HL-60 (cell line): Measurements from ENCODE around the gene GGA2.
A peak's percentile ranks its signal among the peaks of the same experiment; 100 is the strongest.
"Not testable (repeated sequence)": the region's sequence is repeated elsewhere in the genome, so short reads cannot be mapped to it uniquely, and the experiment has no call there.

ENCODE experiments used
- DNase-seq, 2 experiments: peaks; one replicate each; pipeline ENCODE4 v3.0.0-alpha.2; 2010 to 2020; ENCODE audit warnings: low read depth in 1 of 2, low spot score in 1 of 2
- H3K27ac ChIP-seq: fragments of 250-450 bp; sonication (Bioruptor Pico); replicated peaks from 2 replicates; pipeline ENCODE4 v1.5.1; 2020; ENCODE audit warnings: mild to moderate bottlenecking, moderate library complexity
- H3K27me3 ChIP-seq: fragments of 250-450 bp; sonication (Bioruptor Pico); 2 replicates; pipeline ENCODE4 v1.5.1; 2021; ENCODE audit warnings: mild to moderate bottlenecking, moderate library complexity; ENCODE audit not compliant: insufficient read depth, poor library complexity, severe bottlenecking
- H3K4me3 ChIP-seq: replicated peaks from 2 replicates; pipeline ENCODE4 v1.5.1; 2011; ENCODE audit warnings: mild to moderate bottlenecking, control low read depth, low read length; ENCODE audit not compliant: insufficient read depth
- GABPA ChIP-seq: IDR thresholded peaks from 2 replicates; pipeline ENCODE4 v1.6.1; 2012; ENCODE audit warnings: low read depth
- POLR2AphosphoS5 ChIP-seq: IDR thresholded peaks from 2 replicates; pipeline ENCODE4 v1.6.1; 2012; ENCODE audit warnings: low read depth
- SPI1 ChIP-seq: IDR thresholded peaks from 2 replicates; pipeline ENCODE4 v1.6.1; 2012; ENCODE audit warnings: low read depth, mild to moderate bottlenecking, borderline replicate concordance
- TF ChIP-seq, protein P1 (sequence below): IDR thresholded peaks from 2 replicates; pipeline ENCODE4 v1.6.1; 2012; ENCODE audit warnings: low read depth; ENCODE audit not compliant: insufficient replicate concordance
- TF ChIP-seq, protein P2 (sequence below): IDR thresholded peaks from one replicate; pipeline ENCODE4 v1.5.1; 2011; ENCODE audit warnings: low read length, control low read depth, inconsistent platforms; ENCODE audit not compliant: insufficient read depth

GGA2 gene

DNA sequence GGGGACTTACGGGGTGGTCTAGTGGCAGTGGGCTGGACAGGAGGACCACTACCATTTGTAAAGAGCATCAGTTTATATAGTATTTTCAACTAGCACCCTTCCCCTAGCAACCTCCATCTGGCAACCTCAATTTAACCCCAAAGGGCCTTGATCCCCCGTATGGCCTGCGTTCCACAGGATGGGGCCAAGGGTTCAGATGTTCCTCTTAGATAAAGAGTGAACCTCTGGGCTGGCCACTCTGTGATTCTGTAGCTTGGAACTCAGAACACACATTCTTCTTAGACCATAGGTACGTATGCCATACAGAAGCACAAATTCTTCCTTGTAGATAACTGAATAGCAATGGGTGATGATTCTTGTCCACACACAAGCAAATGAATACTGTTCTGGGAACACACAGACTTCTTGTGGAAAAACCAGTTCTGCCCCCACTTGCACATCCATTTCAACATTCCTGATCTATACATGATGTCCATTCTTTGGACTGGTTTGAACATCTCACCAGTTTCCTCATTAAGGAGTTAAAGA, 1.9 kb upstream of the GGA2 start:
- no peak for DNase-seq
- Histone ChIP-seq H3K4me3 (no peak overlapping the region), H3K27me3 (no peaks in the 10 kb centered on the region), H3K27ac (no peak overlapping the region)
- no peak for TF ChIP-seq SPI1
- TF ChIP-seq POLR2AphosphoS5, result no peak

DNA sequence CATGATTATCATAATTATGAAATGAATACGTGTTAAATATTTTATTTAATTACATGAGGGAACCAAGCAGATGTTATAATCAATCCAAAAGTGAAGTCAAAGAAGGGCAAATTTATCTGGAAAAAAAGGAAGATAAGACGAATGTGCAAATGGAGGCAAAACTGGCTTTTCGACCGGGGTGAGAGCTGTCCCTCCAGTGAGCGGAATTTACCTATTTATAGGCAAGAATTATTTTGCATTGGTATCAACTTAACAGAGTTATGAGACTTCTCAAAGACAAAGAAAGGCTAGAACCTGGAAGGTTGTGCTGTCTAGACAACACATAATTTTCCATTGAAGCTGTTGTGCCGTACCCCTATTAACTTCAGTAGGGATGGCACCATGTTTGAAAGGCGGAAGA, 1.4 kb upstream of the GGA2 start:
- Histone ChIP-seq H3K4me3 (no peak overlapping the region), H3K27me3 (no peaks in the 10 kb centered on the region), H3K27ac (no peak overlapping the region)
- DNase-seq, result no peak
- TF ChIP-seq GABPA (no peak), SPI1 (no peak), POLR2AphosphoS5 (no peak)
- TF ChIP-seq, protein P1, sequence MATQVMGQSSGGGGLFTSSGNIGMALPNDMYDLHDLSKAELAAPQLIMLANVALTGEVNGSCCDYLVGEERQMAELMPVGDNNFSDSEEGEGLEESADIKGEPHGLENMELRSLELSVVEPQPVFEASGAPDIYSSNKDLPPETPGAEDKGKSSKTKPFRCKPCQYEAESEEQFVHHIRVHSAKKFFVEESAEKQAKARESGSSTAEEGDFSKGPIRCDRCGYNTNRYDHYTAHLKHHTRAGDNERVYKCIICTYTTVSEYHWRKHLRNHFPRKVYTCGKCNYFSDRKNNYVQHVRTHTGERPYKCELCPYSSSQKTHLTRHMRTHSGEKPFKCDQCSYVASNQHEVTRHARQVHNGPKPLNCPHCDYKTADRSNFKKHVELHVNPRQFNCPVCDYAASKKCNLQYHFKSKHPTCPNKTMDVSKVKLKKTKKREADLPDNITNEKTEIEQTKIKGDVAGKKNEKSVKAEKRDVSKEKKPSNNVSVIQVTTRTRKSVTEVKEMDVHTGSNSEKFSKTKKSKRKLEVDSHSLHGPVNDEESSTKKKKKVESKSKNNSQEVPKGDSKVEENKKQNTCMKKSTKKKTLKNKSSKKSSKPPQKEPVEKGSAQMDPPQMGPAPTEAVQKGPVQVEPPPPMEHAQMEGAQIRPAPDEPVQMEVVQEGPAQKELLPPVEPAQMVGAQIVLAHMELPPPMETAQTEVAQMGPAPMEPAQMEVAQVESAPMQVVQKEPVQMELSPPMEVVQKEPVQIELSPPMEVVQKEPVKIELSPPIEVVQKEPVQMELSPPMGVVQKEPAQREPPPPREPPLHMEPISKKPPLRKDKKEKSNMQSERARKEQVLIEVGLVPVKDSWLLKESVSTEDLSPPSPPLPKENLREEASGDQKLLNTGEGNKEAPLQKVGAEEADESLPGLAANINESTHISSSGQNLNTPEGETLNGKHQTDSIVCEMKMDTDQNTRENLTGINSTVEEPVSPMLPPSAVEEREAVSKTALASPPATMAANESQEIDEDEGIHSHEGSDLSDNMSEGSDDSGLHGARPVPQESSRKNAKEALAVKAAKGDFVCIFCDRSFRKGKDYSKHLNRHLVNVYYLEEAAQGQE, result no peak
- TF ChIP-seq, protein P2, sequence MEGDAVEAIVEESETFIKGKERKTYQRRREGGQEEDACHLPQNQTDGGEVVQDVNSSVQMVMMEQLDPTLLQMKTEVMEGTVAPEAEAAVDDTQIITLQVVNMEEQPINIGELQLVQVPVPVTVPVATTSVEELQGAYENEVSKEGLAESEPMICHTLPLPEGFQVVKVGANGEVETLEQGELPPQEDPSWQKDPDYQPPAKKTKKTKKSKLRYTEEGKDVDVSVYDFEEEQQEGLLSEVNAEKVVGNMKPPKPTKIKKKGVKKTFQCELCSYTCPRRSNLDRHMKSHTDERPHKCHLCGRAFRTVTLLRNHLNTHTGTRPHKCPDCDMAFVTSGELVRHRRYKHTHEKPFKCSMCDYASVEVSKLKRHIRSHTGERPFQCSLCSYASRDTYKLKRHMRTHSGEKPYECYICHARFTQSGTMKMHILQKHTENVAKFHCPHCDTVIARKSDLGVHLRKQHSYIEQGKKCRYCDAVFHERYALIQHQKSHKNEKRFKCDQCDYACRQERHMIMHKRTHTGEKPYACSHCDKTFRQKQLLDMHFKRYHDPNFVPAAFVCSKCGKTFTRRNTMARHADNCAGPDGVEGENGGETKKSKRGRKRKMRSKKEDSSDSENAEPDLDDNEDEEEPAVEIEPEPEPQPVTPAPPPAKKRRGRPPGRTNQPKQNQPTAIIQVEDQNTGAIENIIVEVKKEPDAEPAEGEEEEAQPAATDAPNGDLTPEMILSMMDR, result no peak

DNA sequence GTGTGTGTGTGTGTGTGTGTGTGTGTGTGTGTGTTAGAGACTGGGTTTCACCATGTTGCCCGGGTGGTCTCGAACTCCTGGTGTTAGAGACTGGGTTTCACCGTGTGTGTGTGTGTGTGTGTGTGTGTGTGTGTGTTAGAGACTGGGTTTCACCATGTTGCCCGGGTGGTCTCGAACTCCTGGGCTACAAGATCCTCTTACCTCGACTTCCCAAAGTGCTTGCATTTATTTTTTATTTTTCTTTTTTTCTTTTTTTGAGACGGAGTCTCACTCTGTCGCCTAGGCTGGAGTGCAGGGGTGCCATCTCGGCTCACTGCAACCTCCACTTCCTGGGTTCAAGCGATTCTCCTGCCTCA, 599 bp upstream of the GGA2 start:
- not testable (repeated sequence) for H3K27me3 ChIP-seq, DNase-seq
- H3K27ac ChIP-seq, result peak overlapping the region; percentile 69
- H3K4me3 ChIP-seq, result peak overlapping the region; percentile 70

DNA sequence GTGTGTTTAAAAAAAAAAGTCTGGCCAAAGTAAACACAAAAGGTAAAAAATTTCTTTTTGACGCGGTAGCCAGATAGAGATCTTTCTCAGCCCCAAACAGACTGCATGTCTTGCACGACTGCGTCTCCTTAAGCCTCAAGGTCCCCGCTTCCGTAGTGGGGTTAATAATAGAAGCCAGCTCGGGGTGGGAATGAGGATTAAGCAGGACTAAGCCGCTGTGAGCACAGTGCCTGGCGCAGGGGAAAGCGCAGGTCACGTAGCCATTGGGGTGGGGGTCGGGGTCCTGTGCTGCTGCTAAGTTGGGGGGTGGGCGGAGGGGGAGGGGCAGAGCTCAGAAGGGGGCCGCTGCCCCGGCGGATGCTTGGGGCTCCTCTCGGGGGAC, 521 bp downstream of the GGA2 start:
- DNase-seq, result no peak
- TF ChIP-seq, protein P2, result no peak
- TF ChIP-seq POLR2AphosphoS5, result no peak
- no peak for TF ChIP-seq SPI1
- TF ChIP-seq GABPA, result no peak
- TF ChIP-seq, protein P1, result no peak
- Histone ChIP-seq H3K4me3 (peak overlapping the region; percentile 70), H3K27ac (peak overlapping the region; percentile 69), H3K27me3 (no peaks in the 10 kb centered on the region)

- no peak for DNase-seq
- Histone ChIP-seq H3K27ac (peak overlapping the region; percentile 69), H3K4me3 (peak overlapping the region; percentile 70), H3K27me3 (no peaks in the 10 kb centered on the region)
- TF ChIP-seq, protein P1, result no peak
- TF ChIP-seq, protein P2, result no peak
- no peak for TF ChIP-seq POLR2AphosphoS5
- no peak for TF ChIP-seq GABPA
- TF ChIP-seq SPI1, result no peak
Observed at GRCh38 chr16:23509441-23509754, 896 bp downstream of the GGA2 start.
